Astrocyte of the cerebellum (primary cell): ENCODE data around the gene OGFOD1.

Experiments
- DNase-seq: peaks from one replicate; pipeline ENCODE4 v3.0.0-alpha.2; 2011; ENCODE audit warnings: low read depth
- H3K4me3 ChIP-seq: 2 replicates; pipeline ENCODE4 v1.5.1; 2011; ENCODE audit warnings: mild to moderate bottlenecking, low read depth, low read length, moderate library complexity
- in situ Hi-C: cut with HindIII; loops from 2 replicates; pipeline ENCODE4 v1.10.0; 2017; ENCODE audit warnings: low sequenced_read_pairs
- TF ChIP-seq, protein P1 (sequence below): IDR thresholded peaks from 2 replicates; pipeline ENCODE4 v1.5.1; 2012; ENCODE audit warnings: low read length, low read depth, moderate library complexity, mild to moderate bottlenecking; ENCODE audit errors: missing control alignments

The OGFOD1 gene

DNA sequence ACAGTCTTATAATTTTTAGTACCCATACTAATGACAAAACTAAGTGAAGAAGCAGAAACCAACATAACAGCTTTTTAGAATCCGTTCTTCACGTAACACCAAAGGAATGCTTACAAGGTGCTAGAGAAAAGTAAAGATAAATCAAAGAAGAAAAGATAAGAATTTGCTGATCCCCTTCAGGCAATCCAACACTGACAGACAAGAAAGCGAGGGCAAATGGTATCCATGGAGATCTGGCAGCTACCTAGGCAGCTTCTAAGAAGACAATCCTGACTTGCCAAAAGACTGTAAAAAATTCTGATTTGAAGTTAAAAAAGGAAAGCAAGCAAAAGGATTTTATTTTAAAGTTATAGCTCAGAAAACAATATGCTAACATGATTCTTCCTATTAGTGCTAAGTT, 53.8 kb downstream of the OGFOD1 start:
- no peak overlapping the region for H3K4me3 ChIP-seq
- TF ChIP-seq, protein P1, sequence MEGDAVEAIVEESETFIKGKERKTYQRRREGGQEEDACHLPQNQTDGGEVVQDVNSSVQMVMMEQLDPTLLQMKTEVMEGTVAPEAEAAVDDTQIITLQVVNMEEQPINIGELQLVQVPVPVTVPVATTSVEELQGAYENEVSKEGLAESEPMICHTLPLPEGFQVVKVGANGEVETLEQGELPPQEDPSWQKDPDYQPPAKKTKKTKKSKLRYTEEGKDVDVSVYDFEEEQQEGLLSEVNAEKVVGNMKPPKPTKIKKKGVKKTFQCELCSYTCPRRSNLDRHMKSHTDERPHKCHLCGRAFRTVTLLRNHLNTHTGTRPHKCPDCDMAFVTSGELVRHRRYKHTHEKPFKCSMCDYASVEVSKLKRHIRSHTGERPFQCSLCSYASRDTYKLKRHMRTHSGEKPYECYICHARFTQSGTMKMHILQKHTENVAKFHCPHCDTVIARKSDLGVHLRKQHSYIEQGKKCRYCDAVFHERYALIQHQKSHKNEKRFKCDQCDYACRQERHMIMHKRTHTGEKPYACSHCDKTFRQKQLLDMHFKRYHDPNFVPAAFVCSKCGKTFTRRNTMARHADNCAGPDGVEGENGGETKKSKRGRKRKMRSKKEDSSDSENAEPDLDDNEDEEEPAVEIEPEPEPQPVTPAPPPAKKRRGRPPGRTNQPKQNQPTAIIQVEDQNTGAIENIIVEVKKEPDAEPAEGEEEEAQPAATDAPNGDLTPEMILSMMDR: no peak
- no peak for DNase-seq
- in situ Hi-C loops: no loop called here

DNA sequence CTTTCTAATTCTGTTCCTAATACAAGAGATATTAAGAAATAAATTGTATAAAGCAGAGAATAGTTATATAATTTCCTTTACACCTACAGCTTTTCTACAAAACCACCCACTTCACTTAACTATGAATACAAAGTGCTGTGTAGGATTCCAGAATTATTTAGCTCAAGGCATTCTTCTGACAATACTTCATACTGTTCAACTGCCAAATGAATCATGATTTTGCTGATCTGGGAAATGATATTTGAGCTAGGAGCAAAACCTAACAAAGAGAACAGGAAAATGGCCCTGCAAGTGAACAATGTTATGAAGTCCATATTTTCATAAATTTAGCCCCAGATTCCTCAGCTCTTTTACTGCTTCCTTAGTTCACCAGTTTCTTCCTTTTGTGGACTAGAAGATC, 55.6 kb downstream of the OGFOD1 start:
- in situ Hi-C loops: no loop called here
- peak; percentile 53 for DNase-seq
- no peak overlapping the region for H3K4me3 ChIP-seq
- TF ChIP-seq, protein P1: no peak

DNA sequence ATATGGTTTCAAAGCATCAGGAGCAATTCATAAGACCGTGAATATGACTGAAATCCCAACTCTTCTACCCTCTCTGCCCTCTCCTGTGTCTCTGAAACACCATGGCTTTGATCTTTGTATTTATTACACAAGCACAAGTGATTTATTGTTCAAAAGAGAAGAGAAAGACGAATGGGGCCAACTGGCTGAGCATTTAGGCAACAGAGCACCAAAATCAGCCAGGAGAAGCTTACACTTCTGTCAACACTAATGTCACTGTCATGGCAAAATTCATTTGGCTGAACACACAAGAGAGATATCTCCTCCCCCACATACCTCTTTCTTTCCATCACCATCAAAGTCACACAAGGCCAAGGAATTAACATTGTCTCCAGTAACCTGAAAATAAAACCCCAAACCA, 59.2 kb downstream of the OGFOD1 start:
- in situ Hi-C loops: no loop called here

DNA sequence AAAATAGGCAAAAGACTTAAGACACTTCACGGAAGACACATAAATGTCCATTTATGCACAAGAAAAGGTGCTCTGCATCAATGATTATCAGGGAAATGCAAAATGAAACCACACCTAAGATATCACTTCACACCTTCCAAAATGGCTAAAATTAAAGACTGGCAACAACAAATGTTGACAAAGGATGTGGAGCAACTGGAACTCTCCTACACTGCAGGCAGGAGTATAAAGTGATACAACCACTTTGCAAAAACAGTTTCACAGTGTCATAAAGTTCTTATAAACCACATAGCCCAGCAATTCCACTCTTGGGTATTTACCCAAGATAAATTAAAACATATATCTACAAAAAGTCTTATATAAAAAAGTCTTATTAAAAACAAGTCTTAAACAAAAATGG, 60.7 kb downstream of the OGFOD1 start:
- no peak for DNase-seq
- TF ChIP-seq, protein P1: no peak
- in situ Hi-C loops: no loop called here
- H3K4me3 ChIP-seq: no peak overlapping the region

More for the DNA sequence above, 59.2 kb downstream of the OGFOD1 start:
- no peak overlapping the region for H3K4me3 ChIP-seq
- TF ChIP-seq, protein P1: no peak
- DNase-seq: no peak

DNA sequence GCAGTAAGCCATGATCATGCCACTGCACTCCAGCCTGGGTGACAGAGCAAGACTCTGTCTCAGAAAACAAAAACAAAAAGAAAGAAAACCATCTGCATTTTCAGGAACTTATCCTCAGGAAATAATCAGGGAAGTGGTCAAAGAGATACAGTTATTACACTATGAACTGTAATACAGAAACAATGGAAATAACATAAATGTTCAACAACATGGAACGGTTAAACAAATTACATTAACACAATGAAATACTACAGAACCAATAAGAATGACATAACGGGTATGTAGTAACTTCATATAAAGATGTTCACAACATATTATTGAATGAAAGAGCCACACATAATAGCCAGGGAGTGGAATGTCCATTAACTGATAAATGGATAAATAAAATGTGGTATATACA, 61.7 kb downstream of the OGFOD1 start:
- in situ Hi-C loops: no loop called here
- no peak for DNase-seq
- TF ChIP-seq, protein P1: no peak
- no peak overlapping the region for H3K4me3 ChIP-seq

DNA sequence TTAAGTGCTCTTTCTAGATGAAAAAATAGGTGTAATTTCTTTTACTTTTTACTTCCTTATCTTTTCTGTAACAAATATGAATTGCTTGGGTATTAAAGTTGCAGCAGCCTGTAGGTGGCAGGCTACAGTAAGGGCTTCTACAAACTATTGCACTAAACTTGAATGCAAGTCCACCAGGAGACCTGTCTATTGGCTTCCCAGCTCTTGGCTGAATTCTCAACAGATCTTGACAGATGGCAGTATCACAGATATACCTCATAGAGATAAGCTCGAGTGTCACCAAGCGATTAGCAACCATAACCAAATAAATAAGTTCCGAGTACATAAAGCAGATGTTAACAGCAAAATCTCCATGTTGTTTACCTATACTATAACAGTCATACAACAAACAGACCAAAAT, 62.6 kb downstream of the OGFOD1 start:
- peak; percentile 47 for DNase-seq
- TF ChIP-seq, protein P1: peak; percentile 68
- no peak overlapping the region for H3K4me3 ChIP-seq
- in situ Hi-C loops: no loop called here

DNA sequence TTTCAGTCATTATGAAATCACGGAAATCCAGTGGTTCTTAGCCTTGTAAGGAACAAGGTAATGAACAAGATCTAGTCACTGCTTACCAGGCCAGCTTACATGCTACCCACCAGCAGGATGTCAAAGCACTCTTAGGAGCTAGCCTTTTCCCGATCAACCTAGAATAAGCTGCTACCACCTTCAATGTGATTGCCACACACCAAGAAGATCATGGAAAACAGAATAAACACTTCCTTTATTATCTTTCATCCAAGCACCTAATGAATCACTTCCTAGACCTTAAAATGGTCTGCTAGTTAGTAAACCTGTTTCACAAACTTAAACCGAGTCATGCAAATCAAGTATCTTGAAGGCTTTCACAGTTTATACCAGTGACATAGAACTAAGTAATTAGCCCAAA, 63.5 kb downstream of the OGFOD1 start:
- DNase-seq: no peak
- no peak overlapping the region for H3K4me3 ChIP-seq
- TF ChIP-seq, protein P1: no peak
- in situ Hi-C loops: no loop called here
